GM19239 (cell line): Measurements from ENCODE around the gene FTMT.
"Not testable (repeated sequence)": the region's sequence is repeated elsewhere in the genome, so short reads cannot be mapped to it uniquely, and the experiment has no call there.

Source experiments
- DNase-seq: peaks from one replicate; pipeline ENCODE4 v3.0.0; 2011; ENCODE audit warnings: low spot score; ENCODE audit not compliant: insufficient read length
- FAIRE-seq: peaks from 2 replicates; lab custom pipeline; 2011; peaks lifted over from hg19 to GRCh38; lab: Jason Lieb, UNC

Gene FTMT

GRCh38 chr5:121851643-121852574 lies at the start of gene FTMT:
TSS of gene FTMT (plus strand) at chr5:121851882. CDS start at chr5:121851964, 82 bp downstream.
- FAIRE-seq (no peak), DNase-seq (no peak)

- not testable (repeated sequence) for DNase-seq
Measured at GRCh38 chr5:121805251-121805650, 46.4 kb upstream of the FTMT start.

GRCh38 chr5:121805911-121806310 lies 45.8 kb upstream of the FTMT start:
- FAIRE-seq (no peak), DNase-seq (no peak)

More at GRCh38 chr5:121805251-121805650, 46.4 kb upstream of the FTMT start:
- FAIRE-seq, result not testable (repeated sequence)

- FAIRE-seq (no peak), DNase-seq (no peak)
Measured at GRCh38 chr5:121816164-121816563, 35.5 kb upstream of the FTMT start.

- DNase-seq (no peak), FAIRE-seq (no peak)
Measured at GRCh38 chr5:121819682-121820261, 31.9 kb upstream of the FTMT start.

- FAIRE-seq (no peak), DNase-seq (no peak)
Measured at GRCh38 chr5:121833617-121834016, 18.1 kb upstream of the FTMT start.

GRCh38 chr5:121834021-121834420 lies 17.7 kb upstream of the FTMT start:
- no peak for DNase-seq
- FAIRE-seq, result no peak

- no peak for DNase-seq
- FAIRE-seq, result no peak
Measured at GRCh38 chr5:121841892-121842291, 9.8 kb upstream of the FTMT start.

GRCh38 chr5:121850272-121850671 lies 1.4 kb upstream of the FTMT start:
- no peak for FAIRE-seq
- DNase-seq, result no peak

GRCh38 chr5:121853850-121854249 lies 2.2 kb downstream of the FTMT start:
- FAIRE-seq (no peak), DNase-seq (no peak)

GRCh38 chr5:121862801-121863200 lies 11.1 kb downstream of the FTMT start:
- DNase-seq (no peak), FAIRE-seq (no peak)

- FAIRE-seq (no peak), DNase-seq (no peak)
Measured at GRCh38 chr5:121863753-121864285, 12.1 kb downstream of the FTMT start.

- DNase-seq (no peak), FAIRE-seq (no peak)
Measured at GRCh38 chr5:121867403-121867802, 15.7 kb downstream of the FTMT start.

GRCh38 chr5:121870489-121870888 lies 18.8 kb downstream of the FTMT start:
- FAIRE-seq (no peak), DNase-seq (no peak)

GRCh38 chr5:121872856-121873255 lies 21.2 kb downstream of the FTMT start:
- FAIRE-seq (no peak), DNase-seq (no peak)

GRCh38 chr5:121873409-121873808 lies 21.7 kb downstream of the FTMT start:
- no peak for FAIRE-seq

GRCh38 chr5:121885630-121886029 lies 33.9 kb downstream of the FTMT start:
- DNase-seq (no peak), FAIRE-seq (no peak)

More at GRCh38 chr5:121873409-121873808, 21.7 kb downstream of the FTMT start:
- DNase-seq, result no peak

- no peak for DNase-seq
- no peak for FAIRE-seq
Measured at GRCh38 chr5:121887727-121888126, 36.0 kb downstream of the FTMT start.

GRCh38 chr5:121890297-121890858 lies 38.7 kb downstream of the FTMT start:
- FAIRE-seq (no peak), DNase-seq (no peak)

- no peak for DNase-seq
- FAIRE-seq, result no peak
Measured at GRCh38 chr5:121897341-121897740, 45.7 kb downstream of the FTMT start.

- FAIRE-seq, result no peak
Measured at GRCh38 chr5:121899346-121899745, 47.7 kb downstream of the FTMT start.

More at GRCh38 chr5:121899346-121899745, 47.7 kb downstream of the FTMT start:
- DNase-seq, result no peak
